Measurements from ENCODE around the gene CCR8.

Gene CCR8

DNA sequence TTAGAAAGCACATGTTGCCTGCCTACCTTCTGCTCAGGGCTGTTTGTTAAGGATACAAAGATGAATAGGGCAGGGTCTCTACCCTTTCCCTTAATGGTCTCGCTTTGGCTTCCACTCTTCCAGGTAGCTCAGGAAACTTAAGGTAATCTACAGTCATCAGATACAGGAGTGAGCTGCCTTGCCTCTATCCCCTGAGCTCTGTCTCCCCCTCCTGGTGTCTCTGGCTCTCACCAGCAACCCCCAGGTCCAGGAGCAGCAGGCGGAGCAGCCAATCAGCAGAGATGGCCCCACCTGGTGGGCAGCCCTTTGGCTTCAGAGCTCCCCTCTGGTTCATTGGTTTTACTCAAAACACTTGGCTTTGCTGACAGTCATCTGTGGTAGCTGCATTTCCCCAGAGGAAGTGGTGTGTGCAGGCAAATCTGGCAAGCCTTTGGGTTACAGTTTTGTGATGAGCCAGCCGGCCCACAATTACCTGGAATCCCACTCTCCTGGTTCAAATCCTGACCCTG lies 41.2 kb upstream of the CCR8 start:
- H3K9me3 ChIP-seq (ENCODE audit: control insufficient read depth, low read length), result no peaks in the 10 kb centered on the region
- H3K27ac ChIP-seq (ENCODE audit: insufficient read depth, low read length, poor library complexity, severe bottlenecking), result no peak overlapping the region
- H3K36me3 ChIP-seq (ENCODE audit: control insufficient read depth, insufficient read depth, low read length), result no peaks in the 10 kb centered on the region
- peak; percentile 65 to 68 (median 68) for DNase-seq
- no peaks in the 10 kb centered on the region for H3K4me1 ChIP-seq (ENCODE audit: control insufficient read depth, insufficient read depth, low read length, poor library complexity, severe bottlenecking)
- H3K27me3 ChIP-seq (replicated peaks; ENCODE audit: control insufficient read depth, insufficient read depth, low read length, poor library complexity, severe bottlenecking), result no peaks in the 10 kb centered on the region
- H3K4me3 ChIP-seq (ENCODE audit: insufficient read depth, low read depth, low read length, poor library complexity, severe bottlenecking), result no peak overlapping the region

DNA sequence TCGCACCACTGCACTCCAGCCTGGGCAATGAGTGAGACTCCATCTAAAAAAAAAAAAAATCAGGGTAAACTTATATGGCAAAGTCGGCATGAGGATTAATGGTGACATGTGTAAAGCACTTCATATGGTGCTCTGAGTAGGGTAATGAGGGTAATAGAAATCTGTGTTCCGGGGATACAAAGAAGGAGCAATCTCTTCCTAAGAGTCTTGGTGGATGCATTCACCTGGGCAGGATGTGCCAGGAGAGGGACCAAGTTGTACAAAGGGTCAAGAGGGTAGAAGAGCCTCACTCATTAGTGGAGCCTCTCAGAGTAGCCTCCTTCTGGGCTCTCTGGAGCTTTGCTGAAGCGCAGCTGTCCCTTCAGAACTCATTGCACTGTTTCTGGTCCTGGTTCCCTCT lies 40.4 kb upstream of the CCR8 start:
- H3K4me1 ChIP-seq (ENCODE audit: control insufficient read depth, insufficient read depth, low read length, poor library complexity, severe bottlenecking), result no peaks in the 10 kb centered on the region
- no peak overlapping the region for H3K27ac ChIP-seq (ENCODE audit: insufficient read depth, low read length, poor library complexity, severe bottlenecking)
- no peak for DNase-seq
- no peak overlapping the region for H3K4me3 ChIP-seq (ENCODE audit: insufficient read depth, low read depth, low read length, poor library complexity, severe bottlenecking)
- H3K36me3 ChIP-seq (ENCODE audit: control insufficient read depth, insufficient read depth, low read length), result no peaks in the 10 kb centered on the region
- H3K9me3 ChIP-seq (ENCODE audit: control insufficient read depth, low read length), result no peaks in the 10 kb centered on the region
- H3K27me3 ChIP-seq (replicated peaks; ENCODE audit: control insufficient read depth, insufficient read depth, low read length, poor library complexity, severe bottlenecking), result no peaks in the 10 kb centered on the region

DNA sequence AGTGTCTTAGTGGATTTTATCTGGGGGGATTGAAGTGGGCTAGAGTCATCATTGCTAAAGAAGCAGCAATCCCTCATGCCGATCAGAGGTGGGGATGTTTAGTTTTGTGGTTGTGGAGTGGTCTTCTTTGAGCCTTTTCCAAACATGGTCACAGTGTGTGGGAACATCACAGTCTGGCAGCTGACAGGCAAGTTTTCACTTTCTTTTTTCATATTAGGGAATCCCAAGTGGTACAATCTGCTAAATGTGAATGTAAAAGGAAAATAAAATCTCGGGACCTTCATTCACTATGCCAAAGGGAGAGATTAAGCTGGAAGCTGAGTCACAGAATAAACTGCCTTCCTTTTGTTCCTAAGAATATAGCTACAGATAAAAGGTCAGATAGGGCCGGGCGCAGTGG lies 39.3 kb upstream of the CCR8 start:
- DNase-seq, result no peak
- Histone ChIP-seq H3K36me3 (ENCODE audit: control insufficient read depth, insufficient read depth, low read length) (no peaks in the 10 kb centered on the region), H3K27me3 (replicated peaks; ENCODE audit: control insufficient read depth, insufficient read depth, low read length, poor library complexity, severe bottlenecking) (no peaks in the 10 kb centered on the region), H3K9me3 (ENCODE audit: control insufficient read depth, low read length) (no peaks in the 10 kb centered on the region), H3K4me3 (ENCODE audit: insufficient read depth, low read depth, low read length, poor library complexity, severe bottlenecking) (no peak overlapping the region), H3K4me1 (ENCODE audit: control insufficient read depth, insufficient read depth, low read length, poor library complexity, severe bottlenecking) (no peaks in the 10 kb centered on the region), H3K27ac (ENCODE audit: insufficient read depth, low read length, poor library complexity, severe bottlenecking) (no peak overlapping the region)

DNA sequence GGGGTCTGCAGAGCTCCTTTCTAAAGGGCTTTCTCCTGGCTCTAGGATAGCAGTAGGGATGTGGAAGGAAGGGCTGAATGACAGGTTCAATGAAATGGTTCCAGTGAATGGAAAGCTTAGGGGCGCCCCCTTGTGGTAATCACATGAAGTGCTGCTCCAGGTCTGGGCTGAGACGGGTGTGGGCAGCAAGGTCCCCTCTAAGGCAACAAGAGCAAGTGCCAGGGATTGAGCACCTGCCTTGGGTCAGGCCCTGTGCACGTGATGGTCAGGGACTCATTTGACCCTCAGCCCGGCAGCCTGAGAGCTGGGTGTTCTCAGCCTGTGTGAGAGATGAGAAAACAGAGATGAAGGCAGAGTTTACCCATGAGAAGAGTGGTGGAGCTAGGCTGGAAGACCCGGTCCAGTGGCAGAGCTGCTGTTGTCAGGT lies 37.6 kb upstream of the CCR8 start:
- Histone ChIP-seq H3K9me3 (ENCODE audit: control insufficient read depth, low read length) (no peaks in the 10 kb centered on the region), H3K4me1 (ENCODE audit: control insufficient read depth, insufficient read depth, low read length, poor library complexity, severe bottlenecking) (no peaks in the 10 kb centered on the region)

DNA sequence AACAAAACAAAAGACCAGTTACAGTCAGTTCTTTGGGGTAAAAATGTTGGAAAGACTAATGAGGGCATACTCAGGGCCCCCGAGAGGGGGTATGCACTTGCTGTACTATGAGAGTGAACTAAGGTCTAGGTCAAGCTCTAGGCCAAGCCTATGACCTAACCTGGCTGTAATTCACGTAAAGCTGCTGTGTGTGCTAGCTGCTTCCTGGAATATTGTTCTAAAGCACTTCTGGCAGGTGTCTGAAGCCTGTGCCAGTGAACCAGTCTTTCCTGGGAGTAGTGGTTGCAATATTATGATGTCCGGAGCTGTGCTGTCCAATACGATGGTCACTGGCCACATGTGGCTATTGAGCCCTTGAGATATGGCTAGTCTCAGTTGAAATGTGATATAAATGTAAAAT lies 36.5 kb upstream of the CCR8 start:
- no peaks in the 10 kb centered on the region for H3K4me1 ChIP-seq (ENCODE audit: control insufficient read depth, insufficient read depth, low read length, poor library complexity, severe bottlenecking)
- no peaks in the 10 kb centered on the region for H3K9me3 ChIP-seq (ENCODE audit: control insufficient read depth, low read length)
- no peak for DNase-seq
- H3K27ac ChIP-seq (ENCODE audit: insufficient read depth, low read length, poor library complexity, severe bottlenecking), result no peak overlapping the region
- H3K27me3 ChIP-seq (replicated peaks; ENCODE audit: control insufficient read depth, insufficient read depth, low read length, poor library complexity, severe bottlenecking), result no peaks in the 10 kb centered on the region
- no peaks in the 10 kb centered on the region for H3K36me3 ChIP-seq (ENCODE audit: control insufficient read depth, insufficient read depth, low read length)
- H3K4me3 ChIP-seq (ENCODE audit: insufficient read depth, low read depth, low read length, poor library complexity, severe bottlenecking), result no peak overlapping the region

More for the DNA sequence above, 37.6 kb upstream of the CCR8 start:
- H3K27ac ChIP-seq (ENCODE audit: insufficient read depth, low read length, poor library complexity, severe bottlenecking), result no peak overlapping the region
- peak; percentile 42 to 63 (median 46) for DNase-seq
- H3K27me3 ChIP-seq (replicated peaks; ENCODE audit: control insufficient read depth, insufficient read depth, low read length, poor library complexity, severe bottlenecking), result no peaks in the 10 kb centered on the region
- no peak overlapping the region for H3K4me3 ChIP-seq (ENCODE audit: insufficient read depth, low read depth, low read length, poor library complexity, severe bottlenecking)
- H3K36me3 ChIP-seq (ENCODE audit: control insufficient read depth, insufficient read depth, low read length), result no peaks in the 10 kb centered on the region

DNA sequence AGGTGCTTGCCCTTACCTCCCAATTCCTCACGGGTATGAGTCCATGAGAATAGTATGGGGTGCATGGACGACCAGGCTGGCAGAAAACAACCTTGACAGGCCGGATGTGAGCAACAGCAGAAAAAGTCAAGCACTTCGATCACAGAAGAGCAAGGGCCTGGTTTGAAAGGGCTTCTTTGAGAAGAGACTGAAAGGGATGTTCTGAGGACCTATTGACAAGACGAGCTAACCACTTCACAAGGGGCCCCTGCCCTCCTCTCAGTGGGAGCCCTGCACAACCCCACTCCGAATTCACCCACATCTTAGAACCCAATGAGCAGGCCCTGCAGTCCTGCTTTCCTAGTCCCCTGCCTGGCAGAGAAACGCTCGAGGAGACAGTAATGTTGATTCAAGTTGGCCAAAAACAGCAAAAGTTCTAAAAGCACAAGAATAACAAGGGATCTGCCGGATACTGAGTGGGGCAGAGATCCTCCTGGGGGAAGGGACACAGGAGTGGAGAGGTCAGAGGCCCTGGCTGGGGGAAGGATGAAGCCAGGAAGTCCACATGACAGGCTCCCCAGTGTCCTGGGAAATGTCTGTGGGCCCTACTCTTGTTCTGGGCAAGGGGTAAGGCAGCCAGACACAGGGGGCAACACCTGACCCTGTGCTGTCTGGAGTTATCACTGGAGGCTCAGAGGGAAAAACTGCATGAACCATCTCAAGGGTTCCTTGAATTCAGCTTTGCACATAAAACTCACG lies 34.9 kb upstream of the CCR8 start:
- Histone ChIP-seq H3K27ac (ENCODE audit: insufficient read depth, low read length, poor library complexity, severe bottlenecking) (no peak overlapping the region), H3K4me1 (ENCODE audit: control insufficient read depth, insufficient read depth, low read length, poor library complexity, severe bottlenecking) (no peaks in the 10 kb centered on the region), H3K27me3 (replicated peaks; ENCODE audit: control insufficient read depth, insufficient read depth, low read length, poor library complexity, severe bottlenecking) (no peaks in the 10 kb centered on the region), H3K4me3 (ENCODE audit: insufficient read depth, low read depth, low read length, poor library complexity, severe bottlenecking) (no peak overlapping the region), H3K36me3 (ENCODE audit: control insufficient read depth, insufficient read depth, low read length) (no peaks in the 10 kb centered on the region), H3K9me3 (ENCODE audit: control insufficient read depth, low read length) (no peaks in the 10 kb centered on the region)
- DNase-seq, result no peak

DNA sequence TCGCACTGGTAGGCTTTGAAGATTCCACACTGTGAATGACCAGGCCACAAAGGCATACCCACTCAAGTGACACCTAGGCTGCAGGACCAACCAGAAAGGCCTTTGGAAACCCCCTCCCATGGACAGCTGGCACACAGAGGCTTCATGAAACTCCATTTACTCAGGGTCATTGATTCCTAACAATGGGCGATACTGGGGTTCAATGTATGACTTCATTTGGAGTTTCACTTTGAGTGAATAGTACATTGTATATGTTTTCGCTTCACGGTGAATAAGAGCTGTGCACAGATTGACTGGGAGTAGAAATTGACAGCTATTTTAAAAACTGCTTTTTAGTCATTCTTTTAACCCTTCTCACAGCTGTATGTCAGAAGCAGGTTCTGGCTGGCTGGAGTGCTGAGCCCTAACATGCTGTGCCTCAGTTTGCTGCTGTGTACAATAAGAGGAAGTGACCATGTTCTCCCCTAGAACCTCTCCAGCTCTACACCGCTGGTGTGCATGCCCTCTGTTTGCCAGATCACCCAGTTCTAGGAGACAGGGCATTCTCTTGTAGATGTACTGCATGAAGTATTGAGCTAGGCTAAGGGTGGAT lies 34.2 kb upstream of the CCR8 start:
- Histone ChIP-seq H3K36me3 (ENCODE audit: control insufficient read depth, insufficient read depth, low read length) (no peaks in the 10 kb centered on the region), H3K4me3 (ENCODE audit: insufficient read depth, low read depth, low read length, poor library complexity, severe bottlenecking) (no peak overlapping the region), H3K4me1 (ENCODE audit: control insufficient read depth, insufficient read depth, low read length, poor library complexity, severe bottlenecking) (no peaks in the 10 kb centered on the region), H3K9me3 (ENCODE audit: control insufficient read depth, low read length) (no peaks in the 10 kb centered on the region), H3K27me3 (replicated peaks; ENCODE audit: control insufficient read depth, insufficient read depth, low read length, poor library complexity, severe bottlenecking) (no peaks in the 10 kb centered on the region), H3K27ac (ENCODE audit: insufficient read depth, low read length, poor library complexity, severe bottlenecking) (no peak overlapping the region)
- no peak for DNase-seq

DNA sequence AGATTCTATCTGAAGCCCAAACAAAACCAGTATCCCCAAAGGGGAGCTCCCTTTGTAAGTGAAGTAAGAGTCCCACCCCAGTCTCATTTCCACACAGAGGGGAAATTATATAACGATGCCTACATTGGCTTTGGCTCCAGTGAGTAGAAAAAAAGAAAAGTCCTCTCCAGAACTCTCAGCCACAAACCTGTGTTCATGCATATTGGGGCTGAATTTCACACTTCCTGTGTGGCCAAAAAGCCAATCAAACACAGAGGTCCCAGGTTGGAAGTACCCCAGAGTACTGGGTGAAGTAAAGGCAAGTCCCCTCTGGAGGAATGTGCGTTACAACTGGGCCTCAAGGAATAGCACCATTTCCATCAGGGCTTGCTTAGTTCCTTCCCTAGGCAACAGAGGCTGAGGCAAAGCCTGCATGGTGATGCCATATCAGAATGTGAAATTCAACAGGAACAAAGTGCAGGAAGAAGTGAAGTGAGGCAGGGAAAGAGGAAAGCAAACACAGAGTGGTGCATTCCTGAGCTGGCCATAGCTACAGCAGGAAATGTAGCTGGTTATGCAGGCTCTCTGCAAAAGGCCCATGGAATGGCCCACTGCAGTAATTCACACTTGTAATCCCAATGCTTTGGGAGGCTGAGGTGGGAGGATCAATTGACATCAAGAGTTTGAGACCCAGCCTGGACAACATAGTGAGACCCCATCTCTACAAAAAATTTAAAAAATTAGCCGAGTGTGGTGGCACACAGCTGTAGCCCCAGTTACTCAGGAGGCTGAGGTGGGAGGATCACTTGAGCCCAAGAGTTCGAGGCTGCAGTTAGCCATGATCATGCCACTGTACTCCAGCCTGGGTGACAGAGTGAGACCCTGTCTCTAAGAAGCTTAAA lies 33.1 kb upstream of the CCR8 start:
- H3K27me3 ChIP-seq (replicated peaks; ENCODE audit: control insufficient read depth, insufficient read depth, low read length, poor library complexity, severe bottlenecking), result no peaks in the 10 kb centered on the region

DNA sequence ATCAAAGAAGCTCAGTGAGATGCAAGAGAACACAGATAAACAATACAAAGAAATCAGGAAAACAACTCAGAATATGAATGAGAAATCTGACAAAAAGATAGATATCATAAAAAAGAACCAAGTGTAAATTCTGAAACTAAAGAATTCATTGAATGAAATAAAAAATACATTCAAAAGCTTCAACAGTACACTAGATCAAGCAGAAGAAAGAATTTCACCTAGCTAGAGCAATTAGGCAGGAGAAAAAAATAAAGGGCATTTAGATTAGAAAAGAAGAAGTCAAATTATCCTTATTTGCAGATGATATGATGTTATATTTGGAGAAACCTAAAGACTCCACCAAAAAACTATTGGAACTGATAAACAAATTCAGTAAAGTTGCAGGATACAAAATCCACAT lies 30.2 kb upstream of the CCR8 start:
- H3K4me3 ChIP-seq (ENCODE audit: insufficient read depth, low read depth, low read length, poor library complexity, severe bottlenecking), result no peak overlapping the region
- no peaks in the 10 kb centered on the region for H3K9me3 ChIP-seq (ENCODE audit: control insufficient read depth, low read length)
- DNase-seq, result no peak
- H3K36me3 ChIP-seq (ENCODE audit: control insufficient read depth, insufficient read depth, low read length), result no peaks in the 10 kb centered on the region
- no peaks in the 10 kb centered on the region for H3K4me1 ChIP-seq (ENCODE audit: control insufficient read depth, insufficient read depth, low read length, poor library complexity, severe bottlenecking)
- H3K27ac ChIP-seq (ENCODE audit: insufficient read depth, low read length, poor library complexity, severe bottlenecking), result no peak overlapping the region
- H3K27me3 ChIP-seq (replicated peaks; ENCODE audit: control insufficient read depth, insufficient read depth, low read length, poor library complexity, severe bottlenecking), result no peaks in the 10 kb centered on the region

More for the DNA sequence above, 33.1 kb upstream of the CCR8 start:
- Histone ChIP-seq H3K4me3 (ENCODE audit: insufficient read depth, low read depth, low read length, poor library complexity, severe bottlenecking) (no peak overlapping the region), H3K36me3 (ENCODE audit: control insufficient read depth, insufficient read depth, low read length) (no peaks in the 10 kb centered on the region), H3K9me3 (ENCODE audit: control insufficient read depth, low read length) (no peaks in the 10 kb centered on the region), H3K27ac (ENCODE audit: insufficient read depth, low read length, poor library complexity, severe bottlenecking) (no peak overlapping the region), H3K4me1 (ENCODE audit: control insufficient read depth, insufficient read depth, low read length, poor library complexity, severe bottlenecking) (no peaks in the 10 kb centered on the region)
- DNase-seq, result no peak

DNA sequence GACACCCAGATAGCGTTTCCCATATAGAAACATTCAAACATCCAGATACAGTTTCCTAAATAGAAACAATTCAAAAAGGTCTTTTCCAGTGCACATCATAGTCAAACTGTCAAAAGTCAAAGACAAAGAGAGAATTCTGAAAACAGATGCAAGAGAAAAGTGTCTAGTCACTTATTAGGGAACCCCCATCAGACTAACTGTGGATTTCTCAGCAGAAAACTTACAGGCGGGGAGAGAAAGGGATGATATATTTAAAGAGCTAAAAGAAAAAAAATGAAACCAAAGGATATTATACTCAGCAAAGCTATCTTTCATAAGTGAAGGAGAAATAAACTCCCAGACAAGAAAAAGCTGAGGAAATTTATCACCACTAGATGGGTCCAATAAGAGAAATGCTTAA lies 27.3 kb upstream of the CCR8 start:
- Histone ChIP-seq H3K27me3 (replicated peaks; ENCODE audit: control insufficient read depth, insufficient read depth, low read length, poor library complexity, severe bottlenecking) (no peaks in the 10 kb centered on the region), H3K9me3 (ENCODE audit: control insufficient read depth, low read length) (no peaks in the 10 kb centered on the region), H3K36me3 (ENCODE audit: control insufficient read depth, insufficient read depth, low read length) (no peaks in the 10 kb centered on the region), H3K4me1 (ENCODE audit: control insufficient read depth, insufficient read depth, low read length, poor library complexity, severe bottlenecking) (no peaks in the 10 kb centered on the region), H3K4me3 (ENCODE audit: insufficient read depth, low read depth, low read length, poor library complexity, severe bottlenecking) (no peak overlapping the region), H3K27ac (ENCODE audit: insufficient read depth, low read length, poor library complexity, severe bottlenecking) (no peak overlapping the region)
- no peak for DNase-seq

All from effector memory CD4-positive, alpha-beta T cell (primary cell).